Ectodermal cell (in vitro differentiated cells): Measurements from ENCODE around the gene HSPA4. TPM values are rescaled to one million over a fixed set of nuclear protein-coding genes. Genes with fewer than 3 reads are reported as not detected.
"Not testable (repeated sequence)": the region's sequence is repeated elsewhere in the genome, so short reads cannot be mapped to it uniquely, and the experiment has no call there.

ENCODE experiments used
- H3K27ac ChIP-seq: 2 replicates; pipeline ENCODE4 v1.7.0; 2013; ENCODE audit warnings: mild to moderate bottlenecking, low read depth, low read length; ENCODE audit not compliant: insufficient read depth, poor library complexity, severe bottlenecking
- H3K27me3 ChIP-seq: 2 replicates; pipeline ENCODE4 v1.7.0; 2013; ENCODE audit warnings: mild to moderate bottlenecking, low read length; ENCODE audit not compliant: insufficient read depth, control insufficient read depth, poor library complexity, severe bottlenecking
- H3K36me3 ChIP-seq: one replicate; pipeline ENCODE4 v1.7.0; 2013; ENCODE audit warnings: low read length; ENCODE audit not compliant: control insufficient read depth, insufficient read depth
- H3K4me1 ChIP-seq: one replicate; pipeline ENCODE4 v1.7.0; 2013; ENCODE audit warnings: low read length; ENCODE audit not compliant: control insufficient read depth, insufficient read depth
- H3K4me3 ChIP-seq: 2 replicates; pipeline ENCODE4 v1.7.0; 2013; ENCODE audit warnings: low read depth, low read length, control low read depth; ENCODE audit not compliant: insufficient read depth
- H3K9me3 ChIP-seq: 2 replicates; pipeline ENCODE4 v1.7.0; 2013; ENCODE audit warnings: mild to moderate bottlenecking, low read length, moderate library complexity; ENCODE audit not compliant: control insufficient read depth
- WGBS, 2 experiments: methylation state at CpG; one replicate each; pipeline ENCODE4 v1.1.7; 2013; ENCODE audit warnings: missing lambda C conversion rate in 2 of 2; 5-methylcytosine and 5-hydroxymethylcytosine counted together
- polyA plus RNA-seq, 4 experiments: library from polyadenylated mRNA; stranded (reverse); fragments of 50-300 nt; gene quantifications; one replicate each; pipeline ENCODE4 v1.2.3, GENCODE V29; 2013

HSPA4 gene
- polyA plus RNA-seq (2013, experiment 1 of 4), result 173 TPM
- 184 TPM for polyA plus RNA-seq (2013, experiment 2 of 4)
- 134 TPM for polyA plus RNA-seq (2013, experiment 3 of 4)
- polyA plus RNA-seq (2013, experiment 4 of 4), result 147 TPM

DNA sequence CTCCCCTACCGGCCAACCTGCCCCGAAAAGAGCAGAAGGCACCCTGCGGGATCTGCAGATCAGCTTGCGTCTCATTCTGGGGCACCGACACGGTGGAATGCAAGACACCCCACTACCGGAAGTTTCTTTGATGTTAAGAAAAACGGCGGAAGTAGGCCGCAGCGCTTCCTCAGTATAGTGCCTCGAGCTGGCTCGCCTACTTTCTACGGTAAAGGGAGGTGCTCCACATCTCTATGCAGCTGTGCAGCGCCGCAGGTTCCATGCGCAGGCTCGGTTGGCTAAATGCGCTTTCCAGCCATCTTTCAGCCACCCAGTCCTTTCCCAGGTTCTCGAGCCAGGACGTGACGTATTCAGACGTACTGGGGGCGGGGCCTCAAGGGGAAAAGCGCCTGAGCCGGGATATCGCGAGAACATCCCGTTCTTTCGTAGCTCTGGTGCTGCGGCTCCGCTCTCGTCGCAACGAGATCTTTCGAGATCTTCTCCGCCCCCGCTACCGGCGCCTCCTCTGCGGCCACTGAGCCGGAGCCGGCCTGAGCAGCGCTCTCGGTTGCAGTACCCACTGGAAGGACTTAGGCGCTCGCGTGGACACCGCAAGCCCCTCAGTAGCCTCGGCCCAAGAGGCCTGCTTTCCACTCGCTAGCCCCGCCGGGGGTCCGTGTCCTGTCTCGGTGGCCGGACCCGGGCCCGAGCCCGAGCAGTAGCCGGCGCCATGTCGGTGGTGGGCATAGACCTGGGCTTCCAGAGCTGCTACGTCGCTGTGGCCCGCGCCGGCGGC is at the start of gene HSPA4:
Gene HSPA4 (plus strand): TSS at position 472 of the 775 bp plus-strand sequence. CDS start 238 bp downstream, at position 710.
- Histone ChIP-seq H3K4me1 (peaks cover 8% of the 10 kb centered on the region), H3K27me3 (no peaks in the 10 kb centered on the region)
- 0% methylated on average over 68 of the region's 68 CpGs for WGBS, 2 experiments

DNA sequence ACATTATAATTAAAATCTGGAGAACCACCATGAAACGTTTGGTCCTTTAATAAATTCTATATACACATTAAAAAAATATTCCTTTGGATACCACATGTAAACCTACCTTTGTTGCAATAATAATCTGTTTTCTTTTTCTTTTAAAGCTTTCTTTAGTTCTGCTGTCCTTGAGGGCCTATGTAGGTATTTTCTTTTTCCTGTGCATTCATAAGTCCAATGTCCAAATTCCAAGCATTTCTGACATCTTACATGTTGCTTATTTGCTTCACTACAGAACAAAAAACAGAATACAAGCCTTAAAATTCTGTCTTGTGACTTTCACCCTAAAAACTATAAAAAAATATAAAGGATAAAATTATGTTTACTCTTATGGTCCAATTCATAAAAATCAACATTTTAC is 45.2 kb upstream of the HSPA4 start:
- 89 to 95% methylated on average over 1 of the region's 1 CpG for WGBS, 2 experiments
- H3K27me3 ChIP-seq, result no peaks in the 10 kb centered on the region
- H3K4me3 ChIP-seq, result no peak overlapping the region
- no peaks in the 10 kb centered on the region for H3K4me1 ChIP-seq
- H3K9me3 ChIP-seq, result no peaks in the 10 kb centered on the region
- H3K27ac ChIP-seq, result no peak overlapping the region
- peaks cover 14% of the 10 kb centered on the region for H3K36me3 ChIP-seq

More for the DNA sequence above, at the start of gene HSPA4:
- Histone ChIP-seq H3K9me3 (no peaks in the 10 kb centered on the region), H3K27ac (peak within 1 kb of the TSS; percentile 99), H3K36me3 (no peaks in the 10 kb centered on the region), H3K4me3 (peak within 1 kb of the TSS; percentile 99)

DNA sequence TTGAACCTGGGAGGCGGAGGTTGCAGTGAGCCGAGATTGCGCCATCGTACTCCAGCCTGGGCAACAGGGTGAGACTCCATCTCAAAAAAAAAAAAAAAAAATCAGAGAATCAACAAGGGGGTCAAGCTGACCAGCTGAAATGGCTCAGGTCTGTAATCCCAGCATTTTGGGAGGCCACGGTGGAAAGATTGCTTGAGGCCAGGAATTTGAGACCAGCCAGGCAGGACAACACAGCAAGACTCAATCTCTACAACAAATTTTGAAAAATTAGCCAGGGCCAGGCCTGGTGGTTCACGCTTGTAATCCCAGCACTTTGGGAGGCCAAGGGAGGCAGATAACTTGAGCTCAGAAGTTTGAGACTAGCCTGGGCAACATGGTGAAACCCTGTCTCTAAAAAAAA is 43.4 kb upstream of the HSPA4 start:
- H3K27me3 ChIP-seq, H3K36me3 ChIP-seq, H3K4me3 ChIP-seq, H3K9me3 ChIP-seq, H3K4me1 ChIP-seq, H3K27ac ChIP-seq: not testable (repeated sequence)
- WGBS, 2 experiments, result 75 to 82% methylated on average over 6 of the region's 6 CpGs

DNA sequence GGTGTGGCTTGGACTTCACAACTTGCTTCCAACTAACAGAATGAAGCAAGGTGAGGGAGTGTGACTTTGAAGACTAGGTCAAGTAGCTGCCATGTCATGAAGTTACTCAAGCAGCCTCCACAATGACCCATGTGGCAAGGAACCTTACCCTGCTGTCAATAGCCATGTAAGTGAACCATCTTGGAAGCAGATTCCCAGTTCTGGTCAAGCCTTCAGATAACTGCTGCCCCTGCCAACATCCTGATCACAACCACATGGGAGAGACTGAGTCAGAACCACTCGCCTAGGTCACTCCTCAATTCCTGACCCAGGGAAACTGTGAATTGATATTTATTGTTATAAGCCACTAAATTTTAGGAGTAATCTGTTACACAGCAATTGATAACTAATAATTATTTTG is 36.3 kb upstream of the HSPA4 start:
- H3K27me3 ChIP-seq, result no peaks in the 10 kb centered on the region
- H3K9me3 ChIP-seq, result no peaks in the 10 kb centered on the region
- H3K36me3 ChIP-seq, result peaks cover 7% of the 10 kb centered on the region
- WGBS, 2 experiments, result 89% methylated on average over 1 of the region's 1 CpG; no CpG with 5 or more reads in 1 of the 2 experiments
- H3K4me1 ChIP-seq, result no peaks in the 10 kb centered on the region
- H3K27ac ChIP-seq, result no peak overlapping the region
- H3K4me3 ChIP-seq, result no peak overlapping the region

DNA sequence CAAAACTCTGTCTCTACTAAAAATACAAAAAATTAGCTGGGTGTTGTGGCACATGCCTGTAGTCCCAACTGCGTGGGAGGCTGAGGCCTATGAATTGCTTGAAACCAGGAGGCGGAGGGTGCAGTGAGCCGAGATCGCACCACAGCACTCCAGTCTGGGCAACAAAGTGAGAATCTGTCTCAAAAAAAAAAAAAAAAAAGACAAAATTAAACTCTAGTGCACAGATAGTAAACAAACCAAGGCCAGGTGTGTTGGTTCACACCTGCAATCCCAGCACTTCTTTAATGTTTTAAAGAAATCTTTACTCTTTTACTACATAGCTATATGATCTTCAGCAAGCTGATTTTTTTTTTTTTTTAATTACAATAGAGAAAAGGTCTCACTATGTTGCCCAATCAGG is 33.8 kb upstream of the HSPA4 start:
- Histone ChIP-seq H3K4me3 (no peak overlapping the region), H3K9me3 (no peaks in the 10 kb centered on the region), H3K27me3 (no peaks in the 10 kb centered on the region), H3K27ac (no peak overlapping the region), H3K36me3 (no peaks in the 10 kb centered on the region), H3K4me1 (no peaks in the 10 kb centered on the region)
- 94 to 98% methylated on average over 4 of the region's 4 CpGs for WGBS, 2 experiments

DNA sequence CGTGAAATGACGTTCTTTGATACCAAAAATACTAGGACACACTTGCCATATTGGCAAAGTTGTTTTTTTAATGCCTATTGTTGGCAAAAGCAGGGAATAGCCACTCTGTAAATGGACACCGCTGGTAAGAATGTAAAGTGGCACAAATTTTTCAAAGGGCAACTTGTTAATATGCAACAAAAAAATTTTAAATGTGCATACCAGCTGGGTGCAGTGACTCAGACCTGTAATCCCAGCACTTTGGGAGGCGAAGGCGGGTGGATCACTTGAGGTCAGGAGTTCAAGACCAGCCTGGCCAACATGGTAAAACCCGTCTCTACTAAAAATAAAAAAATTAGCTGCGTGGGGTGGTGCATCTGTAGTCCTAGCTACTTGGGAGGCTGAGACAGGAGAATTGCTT is 32.3 kb upstream of the HSPA4 start:
- H3K36me3 ChIP-seq, H3K9me3 ChIP-seq, H3K27ac ChIP-seq, H3K27me3 ChIP-seq, H3K4me1 ChIP-seq, H3K4me3 ChIP-seq: not testable (repeated sequence)
- WGBS, 2 experiments, result 96 to 97% methylated on average over 7 of the region's 7 CpGs

DNA sequence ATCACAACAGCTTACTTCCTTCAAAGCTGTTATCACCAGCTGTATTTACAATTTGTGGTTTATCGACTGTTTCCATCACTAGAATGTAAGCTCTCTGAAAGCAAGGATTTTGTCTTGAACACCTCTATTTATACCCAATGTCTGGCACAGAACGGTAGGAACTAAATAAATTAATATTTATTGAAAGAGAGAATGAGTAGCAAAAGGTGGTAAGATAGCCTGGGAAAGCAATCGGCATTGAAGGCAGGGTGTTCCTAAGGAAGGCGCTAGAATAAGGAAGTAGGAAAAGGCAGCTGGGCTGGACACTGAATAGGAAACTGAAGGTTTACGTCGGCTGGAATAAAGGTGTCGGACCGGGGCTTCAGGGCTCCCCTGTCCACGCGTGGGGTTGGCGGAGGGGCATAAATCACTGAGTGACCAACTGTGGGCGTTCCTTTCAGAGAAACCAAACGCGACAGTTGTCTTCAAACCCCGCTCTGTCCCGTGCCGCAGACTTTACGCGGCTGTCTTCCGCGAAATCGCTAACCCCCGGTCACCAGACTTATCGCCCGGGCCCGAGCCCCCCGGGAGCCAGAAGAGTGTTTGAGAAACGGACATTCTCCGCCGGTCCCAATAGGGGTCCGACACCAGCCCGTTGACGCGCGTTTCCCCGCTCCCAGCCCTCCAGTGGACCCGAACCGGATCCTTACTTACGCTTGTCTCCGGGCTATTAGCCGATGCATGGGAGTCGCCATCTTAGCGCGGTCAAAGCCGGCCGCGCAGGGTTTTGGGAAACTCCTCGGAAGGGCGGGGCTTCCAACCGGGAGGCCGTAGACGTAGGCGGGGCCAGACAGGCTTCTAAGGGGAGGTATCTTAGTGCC is 25.8 kb upstream of the HSPA4 start, which contains the start of gene ZCCHC10:
Gene ZCCHC10 (minus strand): TSS at position 746 of the 860 bp plus-strand sequence. CDS start 12 bp downstream, at position 734.
- WGBS, 2 experiments, result 2% methylated on average over 53 of the region's 53 CpGs
- no peaks in the 10 kb centered on the region for H3K4me1 ChIP-seq
- no peaks in the 10 kb centered on the region for H3K9me3 ChIP-seq
- peak within 1 kb of the TSS; percentile 65 for H3K27ac ChIP-seq
- H3K27me3 ChIP-seq, result no peaks in the 10 kb centered on the region
- H3K4me3 ChIP-seq, result peak within 1 kb of the TSS; percentile 75
- H3K36me3 ChIP-seq, result no peaks in the 10 kb centered on the region

DNA sequence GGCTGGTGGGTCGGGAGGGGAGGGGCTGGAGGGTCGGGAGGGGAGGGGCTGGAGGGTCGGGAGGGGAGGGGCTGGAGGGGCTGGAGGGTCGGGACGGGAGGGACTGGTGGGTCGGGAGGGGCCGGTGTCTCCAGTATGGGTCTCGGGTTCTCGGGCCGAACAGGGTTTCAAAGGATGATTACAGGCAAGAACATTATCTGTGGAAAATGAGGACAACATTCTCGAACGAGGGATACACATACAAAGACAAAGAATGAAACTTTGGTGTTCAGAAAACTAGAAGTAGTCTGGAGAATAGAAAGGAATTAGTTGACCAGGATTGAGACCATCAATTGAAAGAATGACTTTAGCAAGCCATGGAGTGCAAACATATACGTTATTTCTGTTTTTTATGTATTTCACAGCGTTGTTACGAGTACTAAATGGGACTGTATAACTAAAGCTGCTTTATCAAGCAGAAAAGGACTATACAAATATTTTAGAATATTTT is 25.1 kb upstream of the HSPA4 start:
- Histone ChIP-seq H3K27ac (no peak overlapping the region), H3K9me3 (no peaks in the 10 kb centered on the region), H3K27me3 (no peaks in the 10 kb centered on the region), H3K36me3 (no peaks in the 10 kb centered on the region), H3K4me3 (peak overlapping the region; percentile 20), H3K4me1 (no peaks in the 10 kb centered on the region)
- WGBS, 2 experiments, result 18 to 20% methylated on average over 14 to 15 of the region's 15 CpGs

DNA sequence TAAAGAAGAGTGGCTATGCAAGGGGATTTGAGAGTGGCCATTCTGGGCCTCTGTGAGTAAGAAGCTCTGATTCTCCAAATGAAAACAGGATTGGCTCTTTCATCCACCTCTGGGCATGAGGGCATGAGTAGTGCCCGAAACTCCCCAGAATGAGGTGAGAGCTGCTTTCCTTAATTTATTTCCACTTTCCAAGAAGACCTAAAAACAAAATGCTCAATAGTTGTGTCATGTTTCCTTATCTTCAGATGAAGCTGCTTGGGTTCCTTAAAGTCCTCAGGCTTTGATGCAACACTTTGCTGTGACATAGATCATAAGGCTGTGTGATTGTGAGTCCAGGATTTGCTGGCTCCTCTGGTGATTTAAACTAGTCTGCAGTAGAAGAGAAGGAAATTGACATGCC is 22.4 kb upstream of the HSPA4 start:
- no peak overlapping the region for H3K4me3 ChIP-seq
- no peaks in the 10 kb centered on the region for H3K27me3 ChIP-seq
- 88 to 93% methylated on average over 1 of the region's 1 CpG for WGBS, 2 experiments
- no peaks in the 10 kb centered on the region for H3K36me3 ChIP-seq
- H3K27ac ChIP-seq, result no peak overlapping the region
- H3K4me1 ChIP-seq, result no peaks in the 10 kb centered on the region
- no peaks in the 10 kb centered on the region for H3K9me3 ChIP-seq
